ENCODE data around the gene COG7. TPM values are rescaled to one million over a fixed set of nuclear protein-coding genes. Genes with fewer than 3 reads are reported as not detected.

Gene COG7
- total RNA-seq, 2 donors from 2014 or later = 19.5 to 43.5 TPM

DNA sequence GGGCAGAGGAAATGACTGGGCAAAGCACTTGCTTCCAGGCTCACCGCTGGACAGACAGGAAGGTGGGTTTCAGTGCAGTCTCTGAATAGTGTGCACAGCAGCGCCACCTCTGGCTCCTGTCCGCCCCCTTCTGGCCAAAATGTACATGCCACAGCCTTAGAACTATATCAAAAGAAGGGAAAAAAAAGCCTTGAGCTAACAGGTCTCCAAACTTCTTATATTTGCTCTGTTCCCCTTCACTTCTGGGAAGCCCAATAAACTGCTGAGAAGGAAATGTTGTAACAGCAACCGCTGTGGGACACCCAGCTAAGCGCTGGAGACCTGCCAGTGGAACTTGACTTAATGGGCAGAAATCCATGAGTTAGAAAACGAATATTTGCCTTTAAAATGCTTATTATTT, 17.5 kb downstream of the COG7 start:
- ATAC-seq = peak; percentile 83
- DNase-seq = peak; percentile 64 to 80 (median 72)
- WGBS, 2 donors = 29 to 47% methylated on average over 6 of the region's 6 CpGs
- Histone ChIP-seq H3K27ac (no peak overlapping the region), H3K36me3 (replicated peaks in 1 of 2; ENCODE audit: insufficient read depth in 1 of 2, low read depth in 2 of 2) (peaks cover 0 to 8% of the 10 kb centered on the region in 2 donors), H3K4me3 (no peak overlapping the region), H3K9me3 (no peaks in the 10 kb centered on the region), H3K4me1 (peaks cover 18% of the 10 kb centered on the region), H3K27me3 (no peaks in the 10 kb centered on the region)
- intact Hi-C loops (cut with DNase I) = no loop called here
- TF ChIP-seq POLR2A (IDR thresholded peaks at IDR 0.05) (no peak), CTCF (IDR thresholded peaks at IDR 0.05) (peak; percentile 61 to 82 (median 80))

DNA sequence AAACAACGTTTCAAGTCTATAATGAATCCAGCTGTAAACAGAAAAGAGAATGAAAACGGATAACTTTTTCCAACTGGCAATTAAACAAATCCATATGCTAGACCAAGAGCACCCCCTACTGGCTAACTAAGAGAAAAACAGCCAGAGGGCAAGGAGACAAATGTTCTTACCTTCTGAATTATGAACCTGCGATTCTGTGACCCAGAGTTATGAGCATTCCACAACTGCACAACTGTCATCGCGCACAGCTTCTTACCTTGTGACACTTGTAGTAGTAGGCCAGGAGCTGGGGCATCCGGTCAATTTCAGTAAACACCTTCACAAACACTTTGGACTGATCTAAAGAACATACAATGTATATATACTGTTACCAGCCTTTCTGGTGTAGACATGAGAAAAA, 18.6 kb downstream of the COG7 start:
- H3K27ac ChIP-seq = no peak overlapping the region
- ATAC-seq (peak; percentile 66), DNase-seq (peak; percentile 22 to 39 (median 26))
- TF ChIP-seq POLR2A (IDR thresholded peaks at IDR 0.05) (no peak), CTCF (IDR thresholded peaks at IDR 0.05) (peak; percentile 68 to 94 (median 91))
- H3K4me3 ChIP-seq = no peak overlapping the region
- H3K27me3 ChIP-seq = no peaks in the 10 kb centered on the region
- peaks cover 0 to 8% of the 10 kb centered on the region in 2 donors for H3K36me3 ChIP-seq (replicated peaks in 1 of 2; ENCODE audit: insufficient read depth in 1 of 2, low read depth in 2 of 2)
- WGBS, 2 donors = 11 to 19% methylated on average over 6 of the region's 6 CpGs
- H3K4me1 ChIP-seq = peaks cover 18% of the 10 kb centered on the region
- intact Hi-C loops (cut with DNase I) = loop anchor here (5.0 kb wide), 1 partner anchor 247 kb away; no protein-coding TSS in a partner anchor
- H3K9me3 ChIP-seq = no peaks in the 10 kb centered on the region

GRCh38 chr16:23433261-23433920, 19.6 kb downstream of the COG7 start:
- H3K27ac ChIP-seq = no peak overlapping the region
- WGBS, 2 donors = 74 to 77% methylated on average over 14 to 16 of the region's 16 CpGs
- intact Hi-C loops (cut with DNase I) = loop anchor here (5.0 kb wide), 1 partner anchor 246 kb away; no protein-coding TSS in a partner anchor
- no peak for ATAC-seq
- H3K9me3 ChIP-seq = no peaks in the 10 kb centered on the region
- no peaks in the 10 kb centered on the region for H3K27me3 ChIP-seq
- no peak for DNase-seq
- H3K4me3 ChIP-seq = no peak overlapping the region
- H3K4me1 ChIP-seq = peaks cover 18% of the 10 kb centered on the region
- TF ChIP-seq CTCF (IDR thresholded peaks at IDR 0.05) (no peak), POLR2A (IDR thresholded peaks at IDR 0.05) (no peak)
- peaks cover 0 to 8% of the 10 kb centered on the region in 2 donors for H3K36me3 ChIP-seq (replicated peaks in 1 of 2; ENCODE audit: insufficient read depth in 1 of 2, low read depth in 2 of 2)

DNA sequence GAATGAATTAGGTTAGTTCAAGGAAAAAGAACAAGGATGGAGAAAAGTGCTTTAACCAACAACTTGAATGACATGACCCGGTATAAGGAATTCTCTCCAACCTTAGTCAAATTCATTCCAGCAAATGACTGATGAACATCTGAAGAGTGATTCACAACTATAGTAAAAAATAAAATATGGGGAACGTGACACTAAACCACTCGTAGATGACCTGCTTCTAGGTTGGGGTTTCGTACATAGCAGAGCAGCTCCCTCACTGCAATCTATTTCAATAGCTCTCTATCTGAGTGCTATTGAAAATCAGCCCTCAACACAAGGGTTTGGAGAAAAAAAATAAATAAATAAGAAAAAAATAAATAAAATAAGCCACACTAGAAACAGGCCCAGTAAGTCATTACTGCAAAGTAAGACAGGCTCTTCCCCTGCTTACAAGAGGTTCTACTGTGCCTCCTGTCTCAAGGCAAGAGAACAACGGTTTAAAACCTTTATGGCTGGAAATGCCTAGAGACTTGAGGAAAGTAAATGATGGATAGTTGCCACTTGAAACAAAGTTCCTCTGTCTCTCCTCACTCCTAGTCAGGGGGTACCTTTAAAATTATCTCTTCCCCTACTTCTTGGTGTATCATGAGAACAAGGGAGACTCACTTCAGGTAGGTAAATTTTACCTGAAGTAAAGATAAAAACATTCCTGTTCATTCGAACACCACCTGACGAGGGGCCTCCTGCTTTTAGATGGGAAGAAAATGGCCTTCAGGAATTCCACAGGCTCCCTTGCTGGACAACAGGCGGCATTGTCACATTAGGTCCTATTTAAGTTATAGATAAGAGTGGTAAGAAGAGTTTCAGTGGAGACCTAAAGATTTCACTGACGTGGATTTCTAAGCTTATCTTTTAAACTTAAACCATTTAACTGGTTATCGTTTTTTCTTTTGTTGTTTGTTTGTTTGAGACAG, 20.5 kb downstream of the COG7 start:
- WGBS, 2 donors = 79 to 84% methylated on average over 10 of the region's 10 CpGs
- Histone ChIP-seq H3K9me3 (no peaks in the 10 kb centered on the region), H3K27ac (no peak overlapping the region), H3K4me3 (no peak overlapping the region), H3K4me1 (peaks cover 18% of the 10 kb centered on the region), H3K36me3 (replicated peaks in 1 of 2; ENCODE audit: insufficient read depth in 1 of 2, low read depth in 2 of 2) (peaks cover 0 to 8% of the 10 kb centered on the region in 2 donors), H3K27me3 (no peaks in the 10 kb centered on the region)
- DNase-seq (no peak), ATAC-seq (no peak)
- intact Hi-C loops (cut with DNase I) = loop anchor here (5.0 kb wide), 1 partner anchor 245 kb away; no protein-coding TSS in a partner anchor
- TF ChIP-seq POLR2A (IDR thresholded peaks at IDR 0.05) (no peak), CTCF (IDR thresholded peaks at IDR 0.05) (peak in 3 of 7 experiments; percentile 25 to 47 (median 42))

Measured in body of pancreas (tissue), 4 donors.